IPS DF 6.9 (cell line): ENCODE results near the gene CACNA2D4.

Experiments used
- DNase-seq: peaks from one replicate; pipeline ENCODE4 v3.0.0-alpha.2; 2013; ENCODE audit warnings: low read depth, low spot score
- H3K27ac ChIP-seq: one replicate; pipeline ENCODE4 v1.5.1; 2013; ENCODE audit warnings: low read length, control low read depth
- H3K27me3 ChIP-seq: 2 replicates; pipeline ENCODE4 v1.6.1; 2013; ENCODE audit warnings: mild to moderate bottlenecking, low read length; ENCODE audit not compliant: control insufficient read depth, insufficient read depth
- H3K36me3 ChIP-seq: 2 replicates; pipeline ENCODE4 v1.6.1; 2013; ENCODE audit warnings: low read length; ENCODE audit not compliant: control insufficient read depth, insufficient read depth
- H3K4me1 ChIP-seq: 2 replicates; pipeline ENCODE4 v1.6.1; 2013; ENCODE audit warnings: low read length; ENCODE audit not compliant: control insufficient read depth, insufficient read depth
- H3K4me3 ChIP-seq: 2 replicates; pipeline ENCODE4 v1.5.1; 2013; ENCODE audit warnings: mild to moderate bottlenecking, low read length
- H3K9me3 ChIP-seq: 2 replicates; pipeline ENCODE4 v1.6.1; 2013; ENCODE audit warnings: low read length, inconsistent platforms; ENCODE audit not compliant: control insufficient read depth, insufficient read depth
- WGBS: extraction: QIAGEN DNeasy Blood & Tissue Kit; methylation state at CpG from one replicate; pipeline ENCODE4 v1.1.7; 2013; ENCODE audit warnings: mixed read lengths, missing lambda C conversion rate; ENCODE audit not compliant: insufficient read length, insufficient coverage; 5-methylcytosine and 5-hydroxymethylcytosine counted together

Gene CACNA2D4

GRCh38 chr12:1933342-1934051 lies 15.0 kb upstream of the CACNA2D4 start:
- Histone ChIP-seq H3K4me3 (no peak overlapping the region), H3K27ac (no peak overlapping the region), H3K27me3 (no peaks in the 10 kb centered on the region), H3K9me3 (no peaks in the 10 kb centered on the region), H3K4me1 (no peaks in the 10 kb centered on the region; the same call in 1 of the 2 replicates), H3K36me3 (no peaks in the 10 kb centered on the region)
- WGBS: no CpG with 5 or more reads among the region's 16 CpGs
- no peak for DNase-seq

DNA sequence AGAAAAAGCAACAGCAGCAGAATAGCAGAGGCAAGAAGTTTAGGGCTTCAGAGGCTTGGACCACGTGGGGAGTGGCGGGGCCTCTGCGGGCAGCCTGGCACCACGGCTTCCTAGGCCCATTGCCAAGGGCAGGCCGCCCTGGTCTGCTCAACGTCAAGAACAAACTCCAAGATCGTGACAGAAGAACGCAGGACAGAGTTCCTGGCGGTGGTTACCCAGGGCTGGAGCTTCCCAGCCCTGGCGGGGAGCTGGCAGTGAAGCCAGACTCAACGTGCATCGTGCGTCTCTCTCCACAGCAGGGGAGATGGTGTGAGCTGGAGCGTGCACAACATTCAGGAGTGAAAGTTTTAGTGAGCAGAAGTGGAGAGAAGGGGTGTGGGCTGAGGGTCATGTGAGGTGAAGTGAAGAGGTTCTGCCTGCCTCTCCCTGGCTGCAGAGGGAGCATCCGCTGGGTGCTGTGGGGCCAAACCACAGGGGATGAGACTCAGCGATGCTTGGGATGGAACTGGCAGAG lies 13.9 kb upstream of the CACNA2D4 start:
- Histone ChIP-seq H3K4me3 (no peak overlapping the region), H3K9me3 (no peaks in the 10 kb centered on the region), H3K27ac (no peak overlapping the region), H3K4me1 (no peaks in the 10 kb centered on the region; the same call in 1 of the 2 replicates), H3K27me3 (no peaks in the 10 kb centered on the region), H3K36me3 (no peaks in the 10 kb centered on the region)
- no CpG with 5 or more reads among the region's 16 CpGs for WGBS
- DNase-seq: no peak

DNA sequence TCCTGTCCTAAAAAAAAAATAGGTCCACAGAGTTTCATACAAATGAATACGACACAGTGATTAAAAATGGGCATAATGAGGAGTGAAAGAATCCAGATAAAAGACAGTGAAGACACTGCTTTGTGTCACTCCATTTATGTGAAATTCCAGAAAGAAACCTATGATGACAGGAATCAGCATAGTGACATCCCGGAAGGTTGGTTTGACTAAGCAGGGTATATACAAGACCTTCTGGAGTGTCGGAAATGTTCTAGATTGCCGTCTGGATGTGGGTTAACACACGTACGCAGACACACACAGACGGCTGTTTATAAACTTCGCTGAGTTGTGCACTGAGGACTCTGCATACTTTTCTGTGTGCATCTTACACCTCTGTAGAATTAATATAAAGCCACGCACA lies 13.2 kb upstream of the CACNA2D4 start:
- no peaks in the 10 kb centered on the region for H3K36me3 ChIP-seq
- H3K27ac ChIP-seq: no peak overlapping the region
- H3K27me3 ChIP-seq: no peaks in the 10 kb centered on the region
- DNase-seq: no peak
- no peaks in the 10 kb centered on the region for H3K9me3 ChIP-seq
- no peak overlapping the region for H3K4me3 ChIP-seq
- no CpG with 5 or more reads among the region's 9 CpGs for WGBS
- H3K4me1 ChIP-seq: no peaks in the 10 kb centered on the region; the same call in 1 of the 2 replicates

DNA sequence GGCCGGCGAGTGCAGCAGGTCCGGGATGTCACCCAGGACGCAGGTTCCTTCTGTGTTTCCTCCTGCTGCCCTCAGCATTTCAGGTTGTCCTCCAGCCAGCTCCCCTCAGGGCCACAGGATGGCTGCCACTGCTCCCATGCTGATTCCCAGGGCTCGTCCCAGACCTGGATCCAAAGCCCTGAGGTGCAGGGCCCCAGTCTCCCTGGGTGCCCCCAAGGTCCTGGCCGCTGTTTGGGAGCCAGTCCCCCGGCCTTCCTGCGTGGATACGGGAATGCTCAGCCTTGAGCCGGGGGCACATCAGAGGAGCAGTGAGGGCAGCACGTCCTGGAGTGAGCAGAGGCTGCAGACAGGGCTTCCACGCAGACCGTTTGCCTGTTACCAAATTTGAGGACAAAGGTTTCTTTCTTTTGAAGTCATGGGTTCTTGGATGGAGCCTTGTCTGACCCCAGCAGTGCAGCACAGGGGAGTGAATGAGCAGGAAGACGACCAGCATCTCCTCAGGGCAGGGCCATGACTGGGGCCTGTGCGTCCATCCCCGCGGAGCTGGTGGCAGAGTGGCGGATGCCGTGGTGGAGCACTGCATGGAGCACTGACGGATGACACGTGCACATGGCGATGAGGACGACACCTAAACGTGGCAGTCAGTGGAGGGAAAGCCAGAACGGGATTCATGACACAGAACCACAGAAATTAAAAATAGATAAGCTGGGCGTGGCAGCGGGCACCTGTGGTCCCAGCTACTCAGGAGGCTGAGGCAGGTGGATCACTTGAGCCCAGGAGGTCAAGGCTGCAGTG lies 12.5 kb upstream of the CACNA2D4 start:
- no peak overlapping the region for H3K27ac ChIP-seq

GRCh38 chr12:1929985-1930802 lies 11.7 kb upstream of the CACNA2D4 start:
- Histone ChIP-seq H3K27me3 (no peaks in the 10 kb centered on the region), H3K9me3 (no peaks in the 10 kb centered on the region), H3K4me1 (no peaks in the 10 kb centered on the region), H3K36me3 (no peaks in the 10 kb centered on the region), H3K27ac (no peak overlapping the region), H3K4me3 (no peak overlapping the region)
- 100% methylated on average over 1 of the region's 11 CpGs for WGBS
- no peak for DNase-seq

More for the DNA sequence above, 12.5 kb upstream of the CACNA2D4 start:
- H3K36me3 ChIP-seq: no peaks in the 10 kb centered on the region
- H3K4me1 ChIP-seq: no peaks in the 10 kb centered on the region
- no CpG with 5 or more reads among the region's 27 CpGs for WGBS
- no peak for DNase-seq
- H3K4me3 ChIP-seq: no peak overlapping the region
- no peaks in the 10 kb centered on the region for H3K27me3 ChIP-seq
- no peaks in the 10 kb centered on the region for H3K9me3 ChIP-seq

GRCh38 chr12:1929241-1929984 lies 11.0 kb upstream of the CACNA2D4 start:
- 100% methylated on average over 1 of the region's 11 CpGs for WGBS
- Histone ChIP-seq H3K27me3 (no peaks in the 10 kb centered on the region), H3K4me1 (no peaks in the 10 kb centered on the region), H3K27ac (no peak overlapping the region), H3K36me3 (no peaks in the 10 kb centered on the region), H3K4me3 (no peak overlapping the region), H3K9me3 (no peaks in the 10 kb centered on the region)
- no peak for DNase-seq

DNA sequence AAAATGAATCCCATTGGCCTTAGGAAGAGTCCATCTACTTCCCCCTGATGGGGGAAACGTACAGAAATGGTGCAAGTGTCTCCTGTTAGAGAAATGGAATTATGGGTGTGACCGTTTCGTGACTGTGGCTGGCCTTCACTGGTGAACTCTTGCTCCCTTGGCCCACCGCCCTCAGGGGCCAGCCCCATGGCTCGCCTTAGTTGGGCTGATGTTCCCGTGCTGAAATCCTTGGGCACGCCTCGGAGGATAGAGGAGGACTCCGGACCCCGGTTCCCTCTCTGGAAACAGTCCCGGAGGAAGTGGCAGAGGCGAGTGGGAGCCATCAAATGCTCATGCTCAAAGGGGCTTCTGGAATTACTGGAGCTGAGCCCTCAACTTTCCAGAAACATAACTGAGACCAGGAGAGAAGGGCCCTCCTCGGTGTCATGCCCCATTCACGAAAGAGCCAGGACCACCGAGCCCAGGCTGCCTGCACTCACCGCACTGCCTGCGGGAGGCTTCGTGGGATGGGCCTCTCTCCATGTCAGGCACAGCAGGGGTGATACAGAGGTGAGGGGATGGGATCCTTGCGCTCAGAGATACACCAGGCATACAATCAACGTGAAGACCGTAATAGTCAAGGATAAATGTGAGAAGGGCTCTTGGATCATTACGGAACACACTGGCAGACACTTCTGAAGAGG lies 10.1 kb upstream of the CACNA2D4 start:
- H3K4me1 ChIP-seq: no peaks in the 10 kb centered on the region
- WGBS: no CpG with 5 or more reads among the region's 22 CpGs
- H3K27me3 ChIP-seq: no peaks in the 10 kb centered on the region
- H3K27ac ChIP-seq: no peak overlapping the region
- H3K9me3 ChIP-seq: no peaks in the 10 kb centered on the region
- H3K4me3 ChIP-seq: no peak overlapping the region
- no peak for DNase-seq
- H3K36me3 ChIP-seq: no peaks in the 10 kb centered on the region

GRCh38 chr12:1927751-1928351 lies 9.4 kb upstream of the CACNA2D4 start:
- Histone ChIP-seq H3K36me3 (no peaks in the 10 kb centered on the region), H3K4me1 (no peaks in the 10 kb centered on the region), H3K9me3 (no peaks in the 10 kb centered on the region), H3K4me3 (no peak overlapping the region), H3K27me3 (no peaks in the 10 kb centered on the region), H3K27ac (no peak overlapping the region)
- DNase-seq: no peak
- WGBS: no CpG with 5 or more reads among the region's 15 CpGs

DNA sequence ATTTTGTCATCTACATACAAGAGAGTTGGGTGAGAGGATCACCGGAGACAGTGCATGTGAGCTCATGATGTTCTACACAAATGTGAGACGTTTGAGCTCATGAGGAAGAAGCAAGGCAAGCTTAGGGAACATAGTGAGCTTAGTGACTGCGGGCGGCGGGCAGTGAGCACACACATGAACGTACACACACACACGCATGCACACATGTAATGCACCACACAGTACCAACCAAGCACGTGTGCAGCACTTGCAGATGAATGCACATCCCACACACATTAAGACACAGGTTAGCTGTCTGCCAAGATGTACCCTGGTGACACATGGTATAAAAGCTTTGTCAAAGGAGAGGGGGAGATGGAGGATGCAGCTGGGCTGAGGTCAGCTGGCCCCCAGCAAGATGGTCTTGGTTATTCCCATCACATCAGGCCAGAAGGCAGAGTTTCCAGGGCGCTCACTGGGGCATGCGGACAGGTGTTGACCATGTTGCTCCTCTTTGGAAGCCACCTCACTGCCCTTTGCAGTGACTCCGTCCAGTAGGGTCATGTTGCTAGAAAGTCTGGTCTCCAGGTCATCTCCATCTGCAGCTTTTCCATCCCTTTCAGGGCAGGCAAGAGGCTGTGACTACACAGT lies 8.7 kb upstream of the CACNA2D4 start:
- no CpG with 5 or more reads among the region's 11 CpGs for WGBS
- Histone ChIP-seq H3K4me1 (no peaks in the 10 kb centered on the region), H3K4me3 (no peak overlapping the region), H3K9me3 (no peaks in the 10 kb centered on the region), H3K36me3 (no peaks in the 10 kb centered on the region), H3K27me3 (no peaks in the 10 kb centered on the region), H3K27ac (no peak overlapping the region)
- no peak for DNase-seq
